PFSK-1 (cell line): ENCODE measurements around the gene SHISAL1.

ENCODE experiments used
- FOXP2 ChIP-seq: optimal IDR thresholded peaks from 2 replicates; pipeline ENCODE3; 2011; ENCODE audit warnings: borderline replicate concordance, control low read depth, inconsistent platforms; ENCODE audit not compliant: insufficient read depth; ENCODE audit errors: extremely low read length, extremely low read depth
- POLR2AphosphoS5 ChIP-seq: IDR thresholded peaks from 2 replicates; pipeline ENCODE4 v1.6.1; 2012; ENCODE audit warnings: low read depth, mild to moderate bottlenecking, control low read depth, low read length, moderate library complexity
- REST ChIP-seq, 2 experiments: IDR thresholded peaks; 2 replicates each; pipeline versions ENCODE4 v1.6.1 to v1.8.0; 2011 to 2012; ENCODE audit warnings: low read depth in 2 of 2, low read length in 2 of 2, control low read depth in 1 of 2, inconsistent platforms in 1 of 2, mild to moderate bottlenecking in 1 of 2, moderate library complexity in 1 of 2; ENCODE audit not compliant: insufficient read depth in 1 of 2
- SIN3A ChIP-seq: IDR thresholded peaks from 2 replicates; pipeline ENCODE4 v1.6.1; 2012; ENCODE audit warnings: mild to moderate bottlenecking, low read length, moderate library complexity, borderline replicate concordance; ENCODE audit not compliant: insufficient read depth
- TAF1 ChIP-seq: IDR thresholded peaks from 2 replicates; pipeline ENCODE4 v1.6.1; 2012; ENCODE audit warnings: low read length, control low read depth, borderline replicate concordance; ENCODE audit not compliant: insufficient read depth

SHISAL1 gene

GRCh38 chr22:44297470-44298061 is 15.2 kb downstream of the SHISAL1 start:
- TF ChIP-seq POLR2AphosphoS5 (no peak), TAF1 (no peak), FOXP2 (no peak), REST (IDR thresholded peaks at IDR 0.05; ENCODE audit: insufficient read depth in 1 of 2, low read depth in 2 of 2, low read length in 2 of 2) (no peak), SIN3A (no peak)

- no peak for TF ChIP-seq POLR2AphosphoS5
- no peak for TF ChIP-seq REST (IDR thresholded peaks at IDR 0.05; ENCODE audit: insufficient read depth in 1 of 2, low read depth in 2 of 2, low read length in 2 of 2)
- TF ChIP-seq TAF1, result no peak
- no peak for TF ChIP-seq FOXP2
- TF ChIP-seq SIN3A, result no peak
Observed at GRCh38 chr22:44295406-44295805, 17.3 kb downstream of the SHISAL1 start.

GRCh38 chr22:44293876-44294275 is 18.9 kb downstream of the SHISAL1 start:
- TF ChIP-seq SIN3A (no peak), REST (IDR thresholded peaks at IDR 0.05; ENCODE audit: insufficient read depth in 1 of 2, low read depth in 2 of 2, low read length in 2 of 2) (no peak), TAF1 (no peak), POLR2AphosphoS5 (no peak), FOXP2 (no peak)

GRCh38 chr22:44293034-44293433 is 19.7 kb downstream of the SHISAL1 start:
- TF ChIP-seq REST (IDR thresholded peaks at IDR 0.05; ENCODE audit: insufficient read depth in 1 of 2, low read depth in 2 of 2, low read length in 2 of 2) (no peak), POLR2AphosphoS5 (no peak), TAF1 (no peak), SIN3A (no peak), FOXP2 (no peak)

GRCh38 chr22:44292521-44292920 is 20.2 kb downstream of the SHISAL1 start:
- TF ChIP-seq REST (IDR thresholded peaks at IDR 0.05; ENCODE audit: insufficient read depth in 1 of 2, low read depth in 2 of 2, low read length in 2 of 2), result no peak
- no peak for TF ChIP-seq POLR2AphosphoS5
- no peak for TF ChIP-seq TAF1
- no peak for TF ChIP-seq FOXP2
- TF ChIP-seq SIN3A, result no peak
